ENCODE measurements around the gene BAHCC1.
A peak's percentile ranks its signal among the peaks of the same experiment; 100 is the strongest.
"Not testable (repeated sequence)": the region's sequence is repeated elsewhere in the genome, so short reads cannot be mapped to it uniquely, and the experiment has no call there.

BAHCC1 gene

DNA sequence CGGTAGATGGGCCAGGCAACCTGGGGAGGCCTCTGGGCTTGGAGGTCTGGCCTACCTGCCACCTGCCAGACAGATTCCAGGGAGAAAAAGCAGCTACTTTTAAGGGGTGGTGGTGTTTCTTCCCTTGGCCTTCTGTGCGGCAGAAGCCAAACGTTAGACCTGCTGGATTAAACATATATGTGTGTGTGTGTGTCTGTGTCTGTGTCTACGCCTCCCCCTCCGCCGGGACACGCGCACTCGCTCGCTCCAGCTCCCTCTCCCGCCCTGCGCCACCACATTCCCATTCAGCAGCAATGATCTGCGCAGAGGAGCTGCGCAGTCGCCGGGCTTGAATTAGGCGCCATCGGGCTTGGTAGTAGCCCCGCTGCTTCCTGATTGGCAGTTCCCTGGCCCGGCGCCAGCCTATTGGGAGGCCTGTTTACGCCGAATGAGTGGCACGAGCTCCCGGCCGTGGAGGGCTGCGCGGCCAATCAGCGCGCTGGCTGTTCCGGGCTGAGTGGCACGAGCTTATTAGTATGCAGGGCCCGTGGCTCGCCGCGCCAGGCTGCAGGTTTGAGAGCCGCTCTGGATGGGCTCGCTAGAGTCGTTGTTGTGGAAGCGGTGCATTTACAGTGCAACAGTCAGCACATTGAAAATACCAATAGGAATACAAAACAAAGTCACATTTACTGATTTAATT lies at the start of gene BAHCC1:
Gene BAHCC1 (plus strand): TSS at position 537 of the 679 bp plus-strand sequence. CDS start 4,283 bp downstream, outside the sequence.
- DNase-seq (ENCODE audit: low spot score): peak; percentile 100

DNA sequence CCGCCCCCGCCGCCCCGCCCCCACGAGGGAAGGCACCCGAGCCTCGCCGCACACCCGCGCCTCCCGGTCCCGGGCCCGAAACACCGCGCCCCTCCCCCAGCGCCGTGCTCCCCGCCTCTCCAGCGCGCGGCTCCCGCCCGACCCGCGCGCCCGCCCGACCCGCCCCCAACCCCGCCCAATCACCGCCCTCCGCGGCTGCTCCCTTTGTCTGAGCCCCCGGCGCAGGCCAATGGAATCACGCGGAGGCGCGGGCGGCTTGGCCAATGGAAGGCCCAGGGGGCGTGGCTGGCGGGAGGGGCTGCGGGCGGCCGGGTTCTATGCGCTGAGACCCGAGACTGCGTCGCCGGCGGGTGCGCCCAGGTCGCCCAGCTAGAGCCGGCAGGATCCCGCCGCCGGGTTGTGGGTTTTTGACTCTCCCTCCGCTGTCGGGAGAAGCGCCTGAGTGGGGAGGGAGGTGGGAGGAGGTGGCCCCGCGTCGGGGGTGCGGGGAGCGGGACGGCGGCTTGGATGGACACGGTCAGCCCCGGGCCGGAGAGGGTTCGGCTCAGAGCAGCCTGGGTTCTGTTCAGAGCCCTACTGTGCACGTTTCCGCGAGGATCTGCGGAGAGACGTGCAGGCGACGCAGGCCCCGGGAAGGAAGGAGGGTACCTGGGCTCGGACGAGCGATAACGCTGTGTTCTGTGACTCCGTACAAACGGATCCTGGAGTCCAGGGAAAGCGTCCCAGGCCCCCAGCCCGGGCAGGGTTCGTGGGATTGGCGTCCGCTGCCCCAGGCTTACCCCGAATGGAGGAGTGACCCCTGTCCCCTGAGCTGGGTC lies 49.0 kb upstream of the BAHCC1 start:
- peak; percentile 95 for DNase-seq (ENCODE audit: low spot score)

DNA sequence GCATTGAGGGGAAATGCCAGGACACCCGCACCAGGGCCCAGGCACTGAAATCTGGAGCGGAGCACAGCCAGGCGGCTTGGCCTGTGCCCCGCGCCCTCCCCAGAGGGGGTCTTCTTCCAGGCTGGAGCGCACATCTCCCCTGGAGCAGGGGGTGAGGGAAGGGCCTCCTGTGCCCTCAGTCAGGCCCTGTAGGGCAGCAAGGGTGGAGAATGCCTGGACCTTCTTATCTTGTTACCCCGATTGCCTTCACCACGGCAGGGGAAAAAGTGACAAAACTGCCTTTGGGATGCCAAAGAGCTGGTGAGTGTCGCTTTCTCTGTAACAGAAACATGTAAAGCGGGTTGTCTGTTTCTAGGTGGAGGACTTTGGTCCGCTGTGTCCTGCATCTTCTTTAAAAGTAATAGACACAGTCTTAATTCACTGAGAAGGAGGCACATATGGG lies 48.3 kb upstream of the BAHCC1 start:
- no peak for DNase-seq (ENCODE audit: low spot score)

DNA sequence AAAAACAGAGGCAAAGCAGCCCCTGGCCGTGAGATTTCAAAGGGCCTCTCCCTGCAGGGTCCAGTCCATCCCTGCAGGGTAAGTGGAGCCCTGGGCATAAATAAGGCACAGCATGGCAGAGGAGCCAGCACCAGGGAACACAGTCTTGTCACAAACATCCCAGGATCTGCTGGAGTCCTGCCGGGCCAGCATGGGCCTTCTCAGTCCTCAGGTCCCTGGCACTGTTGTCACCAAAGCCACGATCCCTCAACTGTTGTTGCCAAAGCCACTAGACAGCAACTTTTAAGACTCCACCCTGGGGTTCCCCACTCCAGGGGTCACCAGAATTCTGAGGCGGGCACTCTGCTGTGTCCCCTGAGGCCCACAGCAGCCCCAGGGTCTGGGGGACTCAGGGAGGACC lies 47.8 kb upstream of the BAHCC1 start:
- DNase-seq (ENCODE audit: low spot score): no peak

DNA sequence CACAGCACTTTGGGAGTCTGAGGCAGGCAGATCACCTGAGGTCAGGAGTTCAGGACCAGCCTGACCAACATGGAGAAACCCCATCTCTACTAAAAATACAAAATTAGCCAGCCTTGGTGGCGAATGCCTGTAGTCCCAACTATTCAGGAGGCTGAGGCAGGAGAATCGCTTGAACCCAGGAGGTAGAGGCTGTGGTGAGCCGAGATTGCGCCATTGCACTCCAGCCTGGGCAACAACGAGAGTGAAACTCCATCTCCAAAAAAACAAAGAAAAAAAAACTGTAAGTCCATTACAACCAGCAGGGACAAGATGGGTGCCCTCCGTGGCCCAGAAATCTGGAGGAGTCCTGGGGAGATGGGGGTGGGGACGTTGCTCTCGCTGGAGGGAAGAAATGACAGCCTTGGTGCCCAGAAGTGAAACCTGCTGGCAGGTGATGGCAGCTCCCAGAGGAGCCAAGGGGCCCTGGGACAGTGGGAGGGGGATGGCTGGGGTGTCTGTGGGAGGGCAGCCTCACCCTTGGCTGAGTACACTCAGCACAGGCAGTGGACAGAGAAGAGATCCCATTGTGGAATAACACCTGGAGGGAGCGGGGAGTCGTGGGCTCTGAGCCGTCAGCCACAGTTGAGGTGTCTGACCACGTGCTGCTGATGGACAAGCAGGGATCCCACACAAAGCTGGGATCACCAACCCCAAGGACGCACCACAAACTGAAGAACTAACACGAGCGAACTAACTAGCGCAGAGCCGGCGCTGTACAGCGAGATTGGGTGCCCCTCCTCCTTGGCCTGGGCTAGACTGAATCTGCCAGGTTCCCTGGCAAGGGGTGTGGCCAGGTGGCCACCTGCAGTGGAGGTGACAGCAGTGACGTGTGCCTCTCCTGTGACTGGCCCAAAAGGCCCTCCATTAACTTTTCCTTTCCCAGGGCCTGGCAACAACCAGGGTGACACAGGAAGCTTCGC lies 46.9 kb upstream of the BAHCC1 start:
- DNase-seq (ENCODE audit: low spot score): no peak

DNA sequence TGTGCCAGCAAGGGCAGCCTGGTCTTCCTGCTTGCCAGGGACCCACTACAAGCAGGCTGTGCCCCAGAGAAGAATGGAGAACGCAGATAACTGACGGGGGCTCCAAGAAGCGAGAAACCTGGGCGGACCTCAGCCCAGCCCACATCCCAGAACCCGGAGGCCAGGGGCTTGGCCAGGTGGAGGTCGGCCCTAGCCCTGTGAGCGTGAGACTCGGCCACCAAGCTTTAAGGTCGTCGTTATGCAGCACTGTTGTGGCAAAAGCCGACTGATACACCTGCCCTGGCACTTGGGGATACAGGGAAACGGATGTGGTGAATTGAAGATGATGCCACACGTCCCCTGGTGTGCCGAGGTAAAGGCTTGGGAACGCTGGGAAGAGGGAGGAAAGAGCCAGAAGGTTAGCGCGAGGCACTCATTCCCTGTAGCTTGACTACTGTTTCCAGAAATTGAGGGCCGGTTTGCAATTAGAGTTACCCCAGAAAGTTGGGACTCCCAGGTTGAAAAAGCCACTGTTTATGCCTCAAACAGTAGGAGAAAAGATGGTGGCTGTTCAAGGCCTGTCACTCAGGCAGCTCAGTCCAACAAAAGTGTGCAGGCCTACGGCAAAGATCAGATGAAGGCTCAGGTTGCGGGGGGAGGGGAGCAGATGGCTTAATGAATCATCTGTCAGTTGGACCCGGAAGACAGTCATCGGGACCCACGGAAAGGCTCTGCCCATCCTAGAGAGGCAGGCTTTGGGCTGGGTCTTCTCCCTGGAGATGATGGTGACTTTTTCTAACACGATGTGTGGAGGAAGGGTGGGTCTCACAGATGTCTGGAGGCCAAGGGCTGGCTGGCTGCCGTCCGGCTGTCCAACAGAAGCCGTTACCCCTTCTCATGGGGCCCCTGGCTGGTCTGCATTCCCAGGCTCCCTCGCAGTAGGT lies 45.6 kb upstream of the BAHCC1 start:
- DNase-seq (ENCODE audit: low spot score): no peak

DNA sequence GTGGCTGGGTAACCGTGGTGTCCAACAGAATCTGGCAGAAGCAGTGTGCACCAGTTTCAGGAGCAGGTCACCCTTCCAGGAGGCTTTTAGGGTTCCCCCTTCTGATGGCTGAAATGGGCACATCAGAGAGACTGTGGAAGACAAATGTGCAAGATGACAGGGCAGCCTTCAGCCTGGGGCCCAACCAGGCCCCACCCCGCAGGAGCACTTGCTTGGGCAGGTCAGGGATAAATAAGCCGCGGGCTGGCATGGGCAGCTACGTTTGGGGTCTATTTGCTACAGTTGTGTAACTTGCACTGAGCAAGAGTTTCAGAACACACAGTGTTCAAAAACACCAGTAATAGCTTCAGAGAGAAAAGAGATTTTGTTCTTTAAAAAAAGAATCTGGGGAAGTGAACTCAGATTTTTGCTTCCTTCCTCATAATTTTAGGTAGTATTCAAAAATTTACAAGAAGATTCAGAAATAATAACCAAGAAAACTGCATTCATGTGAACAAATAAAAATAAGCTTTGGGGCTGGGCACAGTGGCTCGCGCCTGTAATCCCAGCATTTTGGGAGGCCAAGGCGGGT lies 44.9 kb upstream of the BAHCC1 start:
- no peak for DNase-seq (ENCODE audit: low spot score)

DNA sequence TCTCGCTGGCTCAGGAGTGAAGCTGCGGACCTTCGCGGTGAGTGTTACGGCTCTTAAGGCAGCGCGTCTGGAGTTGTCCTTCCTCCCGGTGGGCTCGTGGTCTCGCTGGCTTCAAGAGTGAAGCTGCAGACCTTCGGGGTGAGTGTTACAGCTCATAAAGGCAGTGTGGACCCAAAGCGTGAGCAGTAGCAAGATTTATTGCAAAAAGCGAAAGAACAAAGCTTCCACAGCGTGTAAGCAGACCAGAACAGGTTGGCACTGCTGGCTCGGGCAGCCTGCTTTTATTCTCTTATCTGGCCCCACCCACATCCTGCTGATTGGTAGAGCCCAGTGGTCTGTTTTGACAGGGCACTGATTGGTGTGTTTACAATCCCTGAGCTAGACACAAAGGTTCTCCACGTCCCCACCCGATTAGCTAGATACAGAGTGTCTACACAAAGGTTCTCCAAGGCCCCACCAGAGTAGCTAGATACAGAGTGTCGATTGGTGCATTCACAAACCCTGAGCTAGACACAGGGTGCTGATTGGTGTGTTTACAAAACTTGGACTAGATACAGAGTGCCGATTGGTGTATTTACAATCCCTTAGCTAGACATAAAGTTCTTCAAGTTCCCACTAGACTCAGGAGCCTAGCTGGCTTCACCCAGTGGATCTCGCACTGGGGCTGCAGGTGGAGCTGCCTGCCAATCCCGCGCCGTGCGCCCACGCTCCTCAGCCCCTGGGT lies 43.8 kb upstream of the BAHCC1 start:
- not testable (repeated sequence) for DNase-seq (ENCODE audit: low spot score)

DNA sequence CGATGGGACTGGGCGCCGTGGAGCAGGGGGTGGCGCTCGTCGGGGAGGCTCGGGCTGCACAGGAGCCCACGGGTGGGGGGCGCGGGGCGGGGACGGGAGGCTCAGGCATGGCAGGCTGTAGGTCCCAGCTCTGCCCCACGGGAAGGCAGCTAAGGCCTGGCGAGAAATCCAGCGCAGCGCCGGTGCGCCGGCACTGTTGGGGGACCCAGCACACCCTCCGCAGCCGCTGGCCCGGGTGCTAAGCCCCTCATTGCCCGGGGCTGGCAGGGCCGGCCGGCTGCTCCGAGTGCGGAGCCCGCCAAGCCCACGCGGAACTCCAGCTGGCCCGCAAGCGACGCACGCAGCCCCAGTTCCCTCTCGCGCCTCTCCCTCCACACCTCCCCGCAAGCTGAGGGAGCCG lies 43.2 kb upstream of the BAHCC1 start:
- DNase-seq (ENCODE audit: low spot score): not testable (repeated sequence)

DNA sequence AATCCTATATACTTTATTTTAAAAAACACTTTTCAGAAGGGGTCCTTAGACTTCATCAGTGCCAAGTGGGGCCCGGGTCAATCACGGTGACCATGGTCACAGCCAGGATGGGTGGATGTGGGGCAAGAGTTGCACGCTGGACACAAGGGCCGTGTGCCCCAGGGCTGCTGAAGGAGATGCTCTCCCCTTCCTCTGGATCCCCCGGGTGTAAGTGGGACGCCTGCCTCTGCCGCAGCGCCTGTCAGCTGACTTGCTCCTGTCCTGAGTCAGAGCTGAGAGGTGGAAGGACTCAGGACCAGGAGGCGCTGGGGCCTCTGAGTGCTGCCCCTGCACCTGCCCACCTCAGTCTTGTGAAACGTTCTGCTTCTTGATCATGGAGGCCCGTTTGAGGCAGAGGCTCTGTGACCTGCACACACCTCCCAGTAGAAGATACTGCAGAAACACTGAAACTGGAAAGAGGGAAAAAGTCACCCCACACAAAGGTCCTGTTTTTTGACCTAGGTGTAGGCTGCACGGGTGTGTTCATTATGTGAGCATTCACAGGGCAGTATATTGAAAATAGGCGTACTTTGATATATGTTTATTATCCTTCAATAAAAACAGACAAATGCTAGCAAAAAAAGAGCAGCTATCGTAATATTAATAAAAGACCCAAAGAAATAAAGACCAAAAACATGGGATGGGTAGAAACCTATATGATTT lies 40.9 kb upstream of the BAHCC1 start:
- no peak for DNase-seq (ENCODE audit: low spot score)

DNA sequence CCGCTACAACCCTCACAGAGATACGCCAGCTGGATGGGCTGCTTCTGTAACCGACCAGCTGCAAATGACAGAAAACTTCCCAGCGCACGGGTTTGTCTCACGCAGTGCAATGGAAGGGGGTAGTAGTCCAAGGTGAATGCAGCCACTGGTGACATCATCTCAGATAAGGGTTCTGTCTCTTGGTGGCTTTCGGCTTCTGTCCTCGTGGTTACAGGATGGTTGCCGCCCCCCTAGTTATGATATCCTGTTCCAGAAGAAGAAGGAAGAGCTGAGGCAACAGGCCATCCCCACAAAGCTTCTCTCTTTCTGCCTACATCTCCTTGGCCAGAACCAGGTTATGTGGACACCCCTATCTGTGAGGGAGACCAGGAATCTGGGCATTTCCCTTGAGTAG lies 40.3 kb upstream of the BAHCC1 start:
- no peak for DNase-seq (ENCODE audit: low spot score)

DNA sequence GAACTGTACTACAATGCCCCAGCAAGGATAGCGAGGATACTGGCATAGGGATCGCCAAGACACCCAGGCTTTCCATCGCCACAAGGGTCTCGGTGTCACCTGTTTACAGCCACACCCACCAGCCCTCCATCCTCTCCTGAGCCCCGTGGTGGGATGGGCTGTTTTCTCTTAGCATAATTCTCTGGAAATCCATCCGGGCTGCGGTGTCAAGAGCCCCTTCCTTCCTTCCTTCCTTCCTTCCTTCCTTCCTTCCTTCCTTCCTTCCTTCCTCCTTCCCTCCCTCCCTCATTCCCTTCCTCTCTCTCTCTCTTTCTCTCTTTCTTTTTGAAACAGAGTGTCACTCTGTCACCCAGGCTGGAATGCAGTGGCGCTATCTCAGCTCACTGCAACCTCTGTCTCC lies 36.0 kb upstream of the BAHCC1 start:
- no peak for DNase-seq (ENCODE audit: low spot score)

DNA sequence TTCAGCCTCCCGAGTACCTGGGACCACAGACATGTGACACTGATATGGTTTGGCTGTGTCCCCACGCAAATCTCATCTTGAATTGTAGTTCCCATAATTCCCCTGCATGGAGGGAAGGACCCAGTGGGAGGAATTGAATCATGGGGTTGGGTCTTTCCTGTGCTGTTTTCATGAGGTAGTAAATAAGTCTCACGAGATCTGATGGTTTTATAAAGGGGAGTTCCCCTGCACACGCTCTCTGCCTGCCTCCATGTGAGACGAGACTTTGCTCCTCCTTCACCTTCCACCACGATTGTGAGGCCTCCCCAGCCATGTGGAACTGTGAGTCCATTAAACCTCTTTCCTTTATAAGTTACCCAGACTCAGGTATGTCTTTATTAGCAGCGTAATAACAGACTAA lies 33.3 kb upstream of the BAHCC1 start:
- DNase-seq (ENCODE audit: low spot score): not testable (repeated sequence)

DNA sequence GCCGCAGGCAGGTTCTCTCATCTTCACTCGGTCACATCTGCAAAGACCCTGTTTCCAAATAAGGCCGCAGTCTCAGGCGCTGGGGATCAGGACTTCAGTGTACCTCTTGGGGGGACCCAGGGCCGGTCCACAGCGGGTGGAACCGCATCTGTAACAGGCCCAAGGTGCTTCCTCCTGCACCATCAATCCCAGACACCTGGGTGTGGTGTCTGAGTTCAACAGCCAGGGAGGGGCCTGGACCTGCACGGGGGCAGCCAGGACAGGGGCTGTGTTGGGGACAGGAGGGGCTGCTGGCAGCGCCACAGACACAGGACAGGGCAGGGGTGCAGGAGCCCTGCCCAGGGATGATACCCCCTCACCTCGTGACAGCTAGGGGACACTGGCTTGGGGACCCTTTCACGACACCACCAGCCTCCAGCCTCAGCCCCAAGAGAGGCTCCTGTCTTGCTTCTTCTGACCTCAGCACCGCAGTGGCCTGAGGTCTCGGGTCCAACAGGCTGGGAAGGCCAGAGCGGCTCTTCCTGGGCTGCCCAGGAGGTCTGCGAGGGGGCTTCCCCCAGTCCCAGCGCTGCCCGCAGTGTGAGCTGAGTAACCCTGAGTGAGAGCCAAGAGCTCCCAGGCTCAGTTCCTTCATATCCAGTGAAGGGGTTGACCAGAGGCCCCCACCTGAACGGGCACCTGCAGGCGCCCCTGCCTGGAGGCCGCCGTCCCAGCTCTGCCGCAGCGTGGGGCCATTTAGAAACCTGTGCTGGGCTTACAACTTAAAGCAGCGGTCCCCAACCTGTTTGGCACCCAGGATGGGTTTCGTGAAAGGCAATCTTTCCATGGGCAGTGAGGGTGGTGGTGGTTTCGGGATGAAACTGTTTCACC lies 30.7 kb upstream of the BAHCC1 start:
- no peak for DNase-seq (ENCODE audit: low spot score)

DNA sequence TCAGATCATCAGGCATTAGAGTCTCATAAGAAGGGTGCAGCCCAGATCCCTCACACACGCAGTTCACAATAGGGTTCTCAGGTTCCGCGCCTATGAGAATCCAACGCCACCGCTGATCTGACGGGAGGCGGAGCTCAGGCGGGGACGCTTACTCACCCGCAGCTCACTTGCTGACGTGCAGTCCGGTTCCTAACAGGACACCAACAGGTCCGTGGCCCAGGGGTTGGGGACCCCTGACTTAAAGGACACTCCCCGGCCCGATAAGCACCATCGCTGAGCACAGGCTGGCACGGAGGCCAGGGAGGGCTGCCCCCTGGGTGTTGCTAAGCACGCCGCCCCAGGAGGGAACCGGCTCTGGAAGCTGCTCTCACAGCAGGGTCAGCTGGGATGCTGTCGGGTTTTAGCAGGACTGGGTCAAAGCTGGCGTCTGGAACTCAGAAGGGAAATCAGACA lies 30.1 kb upstream of the BAHCC1 start:
- peak; percentile 68 for DNase-seq (ENCODE audit: low spot score)

DNA sequence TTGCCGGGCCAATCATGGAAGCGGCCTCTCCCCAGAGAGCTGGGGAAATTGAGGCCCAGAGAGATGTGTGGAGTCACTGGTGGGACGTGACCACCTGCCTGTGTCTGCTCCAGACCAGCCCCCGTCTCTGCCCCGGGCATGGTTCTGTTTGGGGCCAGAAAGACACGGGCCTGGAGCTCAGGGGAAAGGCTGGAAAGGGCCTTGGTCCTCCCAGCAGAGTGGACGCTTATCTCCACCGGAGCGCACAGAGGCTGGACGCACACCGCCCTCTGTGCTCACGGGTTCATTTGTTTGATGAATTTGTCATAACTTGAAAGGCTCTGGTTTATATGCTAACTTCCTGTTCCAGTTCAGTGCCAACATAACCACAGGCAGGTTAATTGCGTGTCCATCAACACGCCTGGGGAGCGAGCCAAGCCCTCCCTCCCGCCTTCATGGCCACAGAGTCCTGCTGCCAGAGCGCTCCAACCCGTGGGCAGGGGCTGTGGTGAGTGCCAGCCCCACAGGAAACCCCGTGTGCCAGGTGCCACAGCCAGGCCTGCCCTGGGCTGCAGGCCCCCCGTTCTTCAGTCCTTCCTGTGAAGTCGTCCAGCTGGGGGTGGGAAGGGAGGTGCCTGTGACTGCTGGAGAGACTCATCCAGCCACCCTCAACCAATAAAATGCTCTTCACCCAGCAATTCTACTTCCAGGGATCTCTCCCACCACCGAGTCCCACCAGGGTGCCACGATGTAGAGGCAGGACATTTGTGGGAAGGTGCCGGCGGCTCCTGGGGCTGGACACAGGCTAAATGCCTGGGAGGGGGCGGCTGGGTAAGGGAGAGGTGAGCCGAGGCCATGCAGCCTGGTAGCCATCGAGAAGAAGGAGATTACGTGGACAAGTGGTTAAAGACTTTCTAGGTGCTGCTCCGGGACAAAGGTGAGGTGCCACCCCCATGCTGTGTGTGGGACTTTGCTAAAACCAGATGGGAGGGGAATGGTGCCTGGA lies 29.4 kb upstream of the BAHCC1 start:
- DNase-seq (ENCODE audit: low spot score): peak; percentile 93

DNA sequence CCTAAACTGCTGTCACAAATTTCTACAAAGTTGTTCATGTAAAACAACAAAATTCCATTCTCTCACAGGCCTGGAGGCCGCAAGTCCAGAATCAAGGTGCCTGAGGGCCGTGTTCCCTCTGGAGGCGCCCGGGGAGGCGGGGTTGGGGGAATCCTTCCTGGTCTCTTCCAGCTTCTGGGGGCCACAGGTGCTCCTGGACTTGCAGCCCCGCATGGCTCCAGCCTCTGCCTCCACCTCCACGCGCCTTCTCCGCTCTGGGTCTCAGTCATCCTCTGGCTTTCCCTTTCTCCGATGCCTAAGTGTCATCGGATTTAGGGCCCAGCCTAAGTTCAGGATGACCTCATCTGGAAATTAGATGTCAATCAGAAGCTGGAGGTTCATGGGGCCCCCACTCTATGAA lies 28.6 kb upstream of the BAHCC1 start:
- DNase-seq (ENCODE audit: low spot score): no peak
